Endodermal cell (in vitro differentiated cells): Measurements from ENCODE around the gene MAPKAPK3. TPM values are rescaled to one million over a fixed set of nuclear protein-coding genes. Genes with fewer than 3 reads are reported as not detected.
A peak's percentile ranks its signal among the peaks of the same experiment; 100 is the strongest.

Source experiments
- DNase-seq: peaks from one replicate; pipeline ENCODE4 v3.0.0-alpha.2; 2017
- H3K27ac ChIP-seq: 2 replicates; pipeline ENCODE4 v1.5.1; 2013; ENCODE audit warnings: mild to moderate bottlenecking, low read depth, low read length, moderate library complexity
- H3K27me3 ChIP-seq: 2 replicates; pipeline ENCODE4 v1.6.1; 2013; ENCODE audit warnings: mild to moderate bottlenecking, low read length, moderate library complexity; ENCODE audit not compliant: insufficient read depth, control insufficient read depth, poor library complexity, severe bottlenecking
- H3K36me3 ChIP-seq: 2 replicates; pipeline ENCODE4 v1.7.0; 2013; ENCODE audit warnings: mild to moderate bottlenecking, low read length, moderate library complexity; ENCODE audit not compliant: control insufficient read depth, insufficient read depth
- H3K4me1 ChIP-seq: one replicate; pipeline ENCODE4 v1.7.0; 2013; ENCODE audit warnings: low read length; ENCODE audit not compliant: control insufficient read depth, insufficient read depth
- H3K4me3 ChIP-seq: 2 replicates; pipeline ENCODE4 v1.5.1; 2013; ENCODE audit warnings: mild to moderate bottlenecking, low read length, moderate library complexity
- H3K9ac ChIP-seq: 2 replicates; pipeline ENCODE4 v1.6.1; 2013; ENCODE audit warnings: mild to moderate bottlenecking, low read length, moderate library complexity; ENCODE audit not compliant: poor library complexity, severe bottlenecking; ENCODE audit errors: extremely low read depth
- H3K9me3 ChIP-seq: 2 replicates; pipeline ENCODE4 v1.6.1; 2013; ENCODE audit warnings: mild to moderate bottlenecking, low read length, moderate library complexity; ENCODE audit not compliant: control insufficient read depth
- H3K27ac Mint-ChIP-seq: 2 replicates; pipeline ENCODE4 v1.8.0; 2020; ENCODE audit warnings: mixed read lengths
- H3K27me3 Mint-ChIP-seq: 2 replicates; pipeline ENCODE4 v1.8.0; 2021; ENCODE audit warnings: mild to moderate bottlenecking, mixed read lengths; ENCODE audit not compliant: insufficient read depth
- H3K36me3 Mint-ChIP-seq: 2 replicates; pipeline ENCODE4 v1.8.0; 2020; ENCODE audit warnings: low read depth, mixed read lengths
- H3K4me1 Mint-ChIP-seq: 2 replicates; pipeline ENCODE4 v1.8.0; 2020; ENCODE audit warnings: mixed read lengths
- H3K4me3 Mint-ChIP-seq: 2 replicates; pipeline ENCODE4 v1.8.0; 2020; ENCODE audit warnings: mild to moderate bottlenecking, moderate library complexity, mixed read lengths
- H3K9me3 Mint-ChIP-seq: 2 replicates; pipeline ENCODE4 v1.8.0; 2020; ENCODE audit warnings: mild to moderate bottlenecking, mixed read lengths
- WGBS, 2 experiments: methylation state at CpG; one replicate each; pipeline versions ENCODE4 v1.1.5 to v1.1.7; 2013; ENCODE audit warnings: missing lambda C conversion rate in 2 of 2, mixed read lengths in 1 of 2; ENCODE audit not compliant: insufficient coverage in 1 of 2, insufficient read length in 1 of 2; 5-methylcytosine and 5-hydroxymethylcytosine counted together
- total RNA-seq, 2 donors: library from RNA; stranded (reverse); fragmentation: NEBNext Ultra II Directional in 1 of 2; extraction: Animal tissue kit (Norgen Biotek cat#: 25700) in 1 of 2; gene quantifications; 2 replicates in 1 of 2; 3 replicates in 1 of 2; pipeline ENCODE4 v1.2.1, GENCODE V29; 2021
- TF ChIP-seq, protein P1 (sequence below): fragments of 200-600 bp; sonication (generic); conservative IDR thresholded peaks from 2 replicates; pipeline ENCODE4 v1.5.0; 2021; ENCODE audit warnings: antibody characterized with exemption, mild to moderate bottlenecking

The MAPKAPK3 gene
- total RNA-seq, 2 donors from 2014 or later, result 37.2 to 39.7 TPM

- no peaks in the 10 kb centered on the region for H3K9me3 ChIP-seq
- H3K36me3 ChIP-seq, result peaks cover 13% of the 10 kb centered on the region
- no peaks in the 10 kb centered on the region for H3K27me3 ChIP-seq
- 92 to 95% methylated on average over 6 of the region's 6 CpGs for WGBS, 2 experiments
- TF ChIP-seq, protein P1, sequence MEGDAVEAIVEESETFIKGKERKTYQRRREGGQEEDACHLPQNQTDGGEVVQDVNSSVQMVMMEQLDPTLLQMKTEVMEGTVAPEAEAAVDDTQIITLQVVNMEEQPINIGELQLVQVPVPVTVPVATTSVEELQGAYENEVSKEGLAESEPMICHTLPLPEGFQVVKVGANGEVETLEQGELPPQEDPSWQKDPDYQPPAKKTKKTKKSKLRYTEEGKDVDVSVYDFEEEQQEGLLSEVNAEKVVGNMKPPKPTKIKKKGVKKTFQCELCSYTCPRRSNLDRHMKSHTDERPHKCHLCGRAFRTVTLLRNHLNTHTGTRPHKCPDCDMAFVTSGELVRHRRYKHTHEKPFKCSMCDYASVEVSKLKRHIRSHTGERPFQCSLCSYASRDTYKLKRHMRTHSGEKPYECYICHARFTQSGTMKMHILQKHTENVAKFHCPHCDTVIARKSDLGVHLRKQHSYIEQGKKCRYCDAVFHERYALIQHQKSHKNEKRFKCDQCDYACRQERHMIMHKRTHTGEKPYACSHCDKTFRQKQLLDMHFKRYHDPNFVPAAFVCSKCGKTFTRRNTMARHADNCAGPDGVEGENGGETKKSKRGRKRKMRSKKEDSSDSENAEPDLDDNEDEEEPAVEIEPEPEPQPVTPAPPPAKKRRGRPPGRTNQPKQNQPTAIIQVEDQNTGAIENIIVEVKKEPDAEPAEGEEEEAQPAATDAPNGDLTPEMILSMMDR, result no peak
- Mint-ChIP-seq H3K27ac (peak overlapping the region; percentile 62), H3K27me3 (peaks cover 5% of the 10 kb centered on the region), H3K4me3 (no peak overlapping the region), H3K4me1 (no peaks in the 10 kb centered on the region), H3K9me3 (no peaks in the 10 kb centered on the region), H3K36me3 (peaks cover 2% of the 10 kb centered on the region)
- peaks cover 2% of the 10 kb centered on the region for H3K4me1 ChIP-seq
- H3K27ac ChIP-seq, result peak overlapping the region; percentile 19
- no peak overlapping the region for H3K4me3 ChIP-seq
- H3K9ac ChIP-seq, result no peak overlapping the region
- no peak for DNase-seq
Observed at GRCh38 chr3:50583897-50584296, 33.1 kb upstream of the MAPKAPK3 start.

- peaks cover 5% of the 10 kb centered on the region for H3K27me3 Mint-ChIP-seq
- Histone ChIP-seq H3K27me3 (no peaks in the 10 kb centered on the region), H3K9ac (no peak overlapping the region), H3K9me3 (no peaks in the 10 kb centered on the region), H3K36me3 (peaks cover 13% of the 10 kb centered on the region), H3K4me1 (peaks cover 2% of the 10 kb centered on the region), H3K4me3 (no peak overlapping the region), H3K27ac (peak overlapping the region; percentile 19)
- H3K27ac Mint-ChIP-seq, result peak overlapping the region; percentile 62
- H3K9me3 Mint-ChIP-seq, result no peaks in the 10 kb centered on the region
- TF ChIP-seq, protein P1, result no peak
- DNase-seq, result no peak
- no peaks in the 10 kb centered on the region for H3K4me1 Mint-ChIP-seq
- H3K36me3 Mint-ChIP-seq, result peaks cover 2% of the 10 kb centered on the region
- WGBS, 2 experiments, result 76 to 90% methylated on average over 2 of the region's 2 CpGs
- H3K4me3 Mint-ChIP-seq, result no peak overlapping the region
Observed at GRCh38 chr3:50584391-50584790, 32.6 kb upstream of the MAPKAPK3 start.

- no peak overlapping the region for H3K9ac ChIP-seq
- H3K27ac Mint-ChIP-seq, result no peak overlapping the region
- DNase-seq, result no peak
- H3K36me3 ChIP-seq, result peaks cover 6% of the 10 kb centered on the region
- peaks cover 2% of the 10 kb centered on the region for H3K36me3 Mint-ChIP-seq
- no peaks in the 10 kb centered on the region for H3K9me3 Mint-ChIP-seq
- H3K4me1 Mint-ChIP-seq, result no peaks in the 10 kb centered on the region
- no peaks in the 10 kb centered on the region for H3K27me3 ChIP-seq
- peaks cover 2% of the 10 kb centered on the region for H3K4me1 ChIP-seq
- H3K4me3 ChIP-seq, result no peak overlapping the region
- no peak overlapping the region for H3K4me3 Mint-ChIP-seq
- no peaks in the 10 kb centered on the region for H3K9me3 ChIP-seq
- H3K27me3 Mint-ChIP-seq, result peaks cover 5% of the 10 kb centered on the region
- WGBS, 2 experiments, result 92 to 94% methylated on average over 2 to 6 of the region's 6 CpGs
- TF ChIP-seq, protein P1, result no peak
- no peak overlapping the region for H3K27ac ChIP-seq
Observed at GRCh38 chr3:50585919-50586762, 30.8 kb upstream of the MAPKAPK3 start.
